HG03139 (cell line): ENCODE results near the gene GSTM2.

Source experiments
- ATAC-seq: cut with Tn5 transposase; IDR thresholded peaks from one replicate; pipeline ENCODE4 v1.9.1; 2021; ENCODE audit not compliant: unreplicated experiment

Gene GSTM2

DNA sequence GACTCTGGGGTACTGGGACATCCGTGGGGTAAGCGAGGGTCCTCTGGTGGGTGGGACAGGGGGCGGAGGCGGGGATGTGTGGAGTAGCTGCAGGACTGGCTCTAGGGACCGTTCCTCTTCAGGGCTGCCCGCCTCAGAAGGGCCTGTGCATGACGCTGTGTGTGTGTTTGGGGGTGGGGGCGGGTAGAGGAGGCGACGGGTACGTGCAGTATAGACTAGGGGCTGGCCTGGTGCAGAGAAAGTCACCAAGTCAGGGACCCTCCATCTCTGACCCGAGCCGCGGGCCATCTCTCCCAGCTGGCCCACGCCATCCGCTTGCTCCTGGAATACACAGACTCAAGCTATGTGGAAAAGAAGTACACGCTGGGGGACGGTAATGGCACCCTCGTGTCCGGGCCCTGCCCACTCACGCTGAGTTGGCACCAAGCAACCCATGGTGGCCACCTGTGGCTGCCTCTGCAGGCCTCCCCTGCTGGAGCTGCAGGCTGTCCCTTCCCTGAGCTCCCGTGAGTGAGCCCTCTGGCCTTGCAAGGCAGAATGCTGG, 44.5 kb downstream of the GSTM2 start:
- ATAC-seq: no peak

DNA sequence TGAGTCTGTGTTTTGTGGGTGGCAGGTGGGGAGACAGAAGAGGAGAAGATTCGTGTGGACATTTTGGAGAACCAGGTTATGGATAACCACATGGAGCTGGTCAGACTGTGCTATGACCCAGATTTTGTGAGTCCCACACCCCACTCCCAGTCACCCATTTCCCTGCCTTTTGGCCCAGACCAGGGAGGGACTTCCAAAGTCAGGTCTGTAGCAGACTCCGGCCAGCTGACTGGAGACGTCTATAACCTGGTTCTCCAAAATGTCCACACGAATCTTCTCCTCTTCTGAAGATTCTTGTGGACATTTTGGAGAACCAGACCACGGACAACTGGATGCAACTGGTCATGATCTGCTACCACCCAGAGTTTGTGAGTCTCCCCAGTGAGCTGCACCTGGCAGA, 45.8 kb downstream of the GSTM2 start:
- no peak for ATAC-seq

- ATAC-seq: no peak
These were observed 47.0 kb downstream of the GSTM2 start for GRCh38 chr1:109714661-109715372.

DNA sequence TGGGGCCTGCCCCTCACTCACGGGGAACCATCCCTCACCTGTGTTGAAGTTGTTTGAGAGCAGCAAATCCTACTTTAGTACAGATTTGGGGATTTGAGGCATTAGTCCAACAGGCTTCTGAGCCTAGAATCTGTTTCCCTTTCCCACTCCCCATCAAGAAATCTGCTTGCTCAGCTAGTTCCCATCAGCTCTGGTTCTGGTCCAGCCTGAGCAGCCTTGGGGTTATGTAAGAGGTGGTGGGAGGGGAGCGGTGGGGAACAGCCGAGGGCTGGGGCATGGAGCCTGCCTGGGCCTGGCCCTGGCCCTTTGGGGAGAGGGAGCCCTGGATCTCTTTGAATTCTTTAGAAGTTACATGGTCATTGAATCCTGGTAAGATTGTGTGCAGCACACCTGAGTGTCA, 48.3 kb downstream of the GSTM2 start:
- no peak for ATAC-seq

- ATAC-seq: no peak
These were observed 48.8 kb downstream of the GSTM2 start for GRCh38 chr1:109716570-109717090.

- ATAC-seq: no peak
These were observed 49.9 kb downstream of the GSTM2 start for GRCh38 chr1:109717729-109718128.

GRCh38 chr1:109718495-109718894, 50.6 kb downstream of the GSTM2 start:
- ATAC-seq: no peak

GRCh38 chr1:109719337-109719837, 51.5 kb downstream of the GSTM2 start:
- no peak for ATAC-seq

- no peak for ATAC-seq
These were observed 53.2 kb downstream of the GSTM2 start for GRCh38 chr1:109721042-109721441.

- ATAC-seq: no peak
These were observed 54.1 kb downstream of the GSTM2 start for GRCh38 chr1:109721971-109722370.

- no peak for ATAC-seq
These were observed 55.2 kb downstream of the GSTM2 start for GRCh38 chr1:109722908-109723691.
